Measurements from ENCODE around the gene NAPA.

Gene NAPA

DNA sequence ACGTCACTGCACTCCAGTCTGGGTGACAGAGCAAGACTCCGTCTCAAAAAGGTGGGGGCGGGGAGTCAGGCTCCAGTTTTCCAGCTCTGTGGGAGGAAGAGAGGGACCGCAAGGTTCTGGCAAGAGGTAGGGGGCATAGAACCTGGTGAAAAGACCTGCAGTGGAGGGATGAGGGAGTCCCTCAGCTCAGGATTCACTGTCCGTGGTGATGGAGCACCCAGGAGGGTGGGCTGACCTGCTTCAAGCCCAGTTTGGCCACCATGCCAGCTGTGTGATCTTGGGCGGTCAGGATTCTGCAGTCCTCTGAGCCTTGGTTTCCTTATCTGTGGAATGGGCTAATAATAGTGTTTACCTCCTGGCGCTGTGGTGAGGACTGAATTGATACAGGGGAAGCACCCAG is 64.4 kb downstream of the NAPA start:
- DNase-seq, result no peak

DNA sequence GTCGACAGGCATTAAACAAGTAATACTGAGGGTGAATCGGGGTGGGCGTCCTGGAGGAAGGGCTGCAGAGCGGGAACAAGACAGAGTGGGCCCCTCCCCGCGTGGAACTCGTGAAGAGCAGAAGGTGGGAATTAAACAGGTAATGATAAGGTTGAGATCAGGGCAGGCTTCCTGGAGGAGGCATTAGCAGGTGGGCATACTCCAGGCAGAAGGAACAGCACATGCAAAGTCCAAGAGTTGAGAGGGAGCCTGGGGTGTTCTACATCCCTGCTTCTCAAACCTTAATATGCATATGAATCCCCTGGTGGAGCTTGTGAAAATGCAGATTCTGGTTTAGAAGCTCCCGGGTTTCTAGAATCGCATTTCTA is 66.5 kb downstream of the NAPA start:
- DNase-seq, result no peak

DNA sequence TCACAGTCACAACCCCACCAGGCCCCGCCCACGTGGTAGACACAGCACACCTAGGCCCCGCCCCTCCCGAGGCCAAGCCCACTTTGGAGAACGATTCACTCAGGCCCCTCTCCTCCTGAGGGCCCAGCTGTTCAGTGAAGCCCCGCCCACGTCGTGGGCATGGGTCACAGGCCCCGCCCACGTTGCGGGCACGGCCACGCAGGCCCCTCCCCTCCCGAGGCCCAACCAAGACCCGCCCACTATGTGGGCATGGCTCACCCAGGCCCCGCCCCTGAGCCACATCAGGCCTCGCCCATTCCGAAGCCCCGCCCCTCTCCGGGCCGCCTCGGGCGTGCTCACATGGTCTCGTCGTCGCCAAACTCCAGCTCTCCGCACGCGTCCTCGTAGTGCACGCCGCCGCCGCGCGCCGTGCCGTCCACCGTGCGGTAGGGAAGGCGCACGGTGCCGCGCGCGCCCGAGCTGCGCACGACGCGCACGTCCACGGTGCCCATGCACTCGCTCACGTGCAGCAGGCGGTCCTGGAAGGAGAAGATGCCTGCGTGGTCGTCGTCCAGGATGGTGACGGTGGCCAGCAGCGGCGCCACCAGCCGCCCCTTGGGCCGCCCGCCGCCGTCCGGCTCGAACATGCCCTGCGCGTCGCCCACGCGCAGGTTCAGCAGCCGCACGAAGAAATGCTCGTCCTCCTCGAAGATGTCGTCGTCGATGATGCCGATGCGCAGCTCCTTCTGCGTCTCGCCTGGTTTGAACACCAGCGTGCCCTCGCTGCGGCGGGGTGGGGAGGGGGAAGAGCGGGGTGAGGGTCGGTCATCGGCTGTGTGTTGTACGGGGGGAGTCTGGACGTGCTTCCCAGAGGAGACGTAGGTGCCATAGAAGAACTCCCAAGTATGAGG is 67.1 kb downstream of the NAPA start:
- DNase-seq, result peak; percentile 33

DNA sequence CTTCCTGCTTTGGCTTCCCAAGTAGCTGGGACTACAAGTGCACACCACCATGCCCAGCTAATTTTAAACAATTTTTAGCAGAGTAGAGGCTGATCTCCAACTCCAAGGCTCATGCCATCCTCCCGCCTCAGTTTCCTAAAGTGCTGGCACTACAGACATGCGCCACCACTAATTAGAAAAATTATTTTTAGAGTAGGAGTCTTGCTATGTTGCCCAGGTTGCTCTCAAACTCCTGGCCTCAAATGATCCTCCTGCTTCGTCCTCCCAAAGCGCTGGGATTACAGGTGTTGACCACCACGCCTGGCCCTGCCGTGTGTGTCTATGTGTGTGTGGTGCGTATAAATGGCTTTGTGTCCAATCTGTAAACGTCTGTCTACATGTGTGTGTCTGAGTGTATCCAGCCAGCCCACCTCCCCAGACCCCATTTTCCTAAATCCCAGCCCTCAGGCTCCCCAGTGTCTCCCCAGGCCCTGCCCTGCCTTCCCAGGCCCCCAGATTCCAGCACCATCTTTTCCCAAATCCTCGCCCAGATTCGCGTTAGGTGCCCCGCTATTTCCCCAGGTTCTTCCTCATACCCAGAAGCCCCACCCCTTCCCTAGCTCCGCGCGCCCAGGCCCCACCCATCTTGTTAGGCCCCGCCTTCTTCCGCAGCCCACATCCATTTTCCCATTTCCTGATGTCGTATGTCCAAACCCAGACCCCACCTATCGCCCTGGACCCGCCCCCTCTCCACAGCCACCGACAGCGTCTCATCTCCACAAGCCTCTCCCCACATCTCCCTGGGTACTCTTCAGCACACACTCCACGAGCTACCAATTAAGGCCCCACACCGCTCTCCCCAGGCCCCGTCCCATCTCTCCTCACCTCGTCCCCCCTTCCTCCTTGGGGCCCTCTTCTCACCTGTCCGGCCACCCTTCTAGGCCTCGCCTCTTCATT is 68.1 kb downstream of the NAPA start:
- DNase-seq, result peak; percentile 22

DNA sequence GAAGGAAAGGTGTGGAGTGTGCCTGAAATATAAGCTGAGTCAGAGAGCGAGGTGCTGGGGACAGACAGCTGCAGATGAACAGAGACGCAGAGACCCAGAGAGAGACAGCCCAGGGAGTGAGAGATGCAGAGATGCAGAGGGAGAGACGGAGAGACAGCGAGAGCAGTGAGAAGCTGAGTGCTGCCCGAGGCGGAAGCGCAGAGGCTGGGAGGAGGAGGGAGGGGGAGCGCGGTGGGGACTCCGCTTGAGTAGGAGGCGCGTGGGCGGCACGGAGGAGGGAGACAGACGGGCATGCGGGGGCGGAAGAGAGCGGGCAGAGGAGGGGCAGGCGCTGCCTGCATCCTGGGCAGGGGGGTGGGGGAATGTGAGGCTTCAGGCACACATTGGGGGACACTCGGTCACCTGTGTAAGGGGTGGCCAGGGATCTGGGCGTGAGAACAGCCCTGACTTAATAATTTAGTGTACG is 68.9 kb downstream of the NAPA start:
- DNase-seq, result peak; percentile 32

DNA sequence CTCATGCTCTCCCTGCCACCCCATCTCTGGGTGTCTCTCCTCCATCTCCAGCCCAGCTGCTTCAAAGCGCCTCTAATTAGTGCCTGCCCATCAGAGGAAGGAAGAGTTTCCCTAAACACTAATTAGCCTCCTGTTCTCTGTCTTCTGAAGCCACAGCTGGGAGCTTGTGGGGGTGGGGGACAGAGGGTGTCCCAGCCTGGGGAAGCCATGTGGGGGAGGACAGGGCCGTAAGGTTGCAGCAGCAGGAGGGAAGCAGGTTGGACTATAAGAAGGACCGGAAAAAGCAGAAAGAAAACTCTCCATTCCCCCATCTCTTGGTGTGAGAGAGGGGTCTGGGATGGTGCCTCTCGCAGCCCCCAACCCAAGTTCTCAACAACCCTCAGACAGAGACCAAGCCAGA is 69.3 kb downstream of the NAPA start:
- DNase-seq, result no peak

DNA sequence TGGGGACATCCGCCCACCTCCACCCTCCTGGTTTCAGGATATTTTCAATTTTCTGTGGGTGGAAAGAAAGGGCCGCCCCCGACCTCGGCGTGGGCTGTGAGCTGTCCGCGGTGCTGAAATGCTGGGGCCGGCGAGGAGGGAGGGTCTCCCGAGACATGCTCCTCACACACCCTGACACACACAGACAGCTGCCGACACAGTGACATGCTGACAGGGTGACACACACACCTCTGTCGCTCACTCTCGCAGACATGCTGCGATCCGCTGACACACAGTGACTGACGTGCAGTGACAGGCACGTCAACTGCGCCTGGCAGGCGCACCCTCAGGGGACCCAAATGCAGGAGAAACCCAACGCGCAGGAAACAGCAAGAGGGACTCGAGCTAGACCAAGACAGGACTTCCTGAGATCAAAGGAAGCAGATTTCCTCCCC is 70.5 kb downstream of the NAPA start:
- DNase-seq, result no peak

DNA sequence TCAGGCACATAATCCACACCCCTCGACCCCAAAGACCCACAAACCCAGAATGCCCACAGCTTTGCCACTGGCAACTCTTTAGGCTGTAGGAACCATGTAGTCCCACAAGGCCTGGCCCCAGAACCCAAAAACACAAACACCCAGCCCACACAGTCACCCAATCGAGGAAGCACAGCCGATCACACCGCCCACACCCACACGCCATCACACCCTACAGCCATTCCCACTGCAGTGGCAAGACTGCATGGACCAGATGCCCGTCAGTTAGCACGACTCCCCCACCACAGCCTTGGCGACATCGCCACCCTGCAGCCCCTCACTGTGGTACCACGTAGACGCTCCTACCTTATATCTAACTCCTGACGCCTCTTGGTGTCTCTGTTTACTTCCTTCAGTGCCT is 71.5 kb downstream of the NAPA start:
- no peak for DNase-seq

DNA sequence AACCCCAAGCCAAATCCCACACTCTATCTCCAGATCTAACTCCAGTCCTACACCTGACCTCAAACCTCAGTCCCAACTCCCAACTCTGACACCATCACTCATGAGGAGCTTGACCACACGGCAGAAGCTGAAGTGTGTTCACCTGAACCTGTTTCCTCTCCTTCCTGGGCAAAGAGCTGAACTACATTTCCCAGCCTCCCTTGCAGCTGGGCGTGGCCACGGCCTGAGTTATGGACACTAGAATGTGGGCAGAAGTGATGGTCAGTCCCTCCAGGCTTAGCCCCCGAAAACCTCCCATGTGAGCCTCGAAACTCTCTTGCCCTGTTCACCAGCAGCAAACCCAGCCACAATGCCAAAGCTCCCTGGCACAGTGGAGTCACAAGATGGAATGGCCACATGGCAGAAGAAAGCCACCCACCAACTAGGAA is 76.1 kb downstream of the NAPA start:
- DNase-seq, result no peak
